ENCODE data around the gene S100A3.

The S100A3 gene

DNA sequence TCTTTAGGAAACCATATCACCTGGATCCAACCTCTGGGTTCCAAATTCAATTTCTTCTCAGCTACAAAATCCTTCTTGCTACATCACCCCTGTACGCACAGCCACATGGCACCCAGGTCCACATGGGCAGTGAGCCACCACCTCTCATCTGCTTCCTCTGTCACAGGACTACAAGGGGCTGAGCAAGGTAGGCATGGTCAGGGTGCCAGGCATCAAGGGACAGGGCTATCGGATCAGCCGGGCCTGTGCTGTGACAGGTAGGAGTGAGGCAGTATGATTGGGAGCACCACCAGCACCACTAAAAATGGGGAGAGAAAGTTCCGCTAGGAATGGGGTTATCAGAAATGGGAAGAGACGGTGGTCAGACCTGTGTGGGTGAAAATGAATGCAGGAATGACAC, 42.7 kb downstream of the S100A3 start:
- H3K9me2 ChIP-seq (replicated peaks; ENCODE audit: insufficient read depth, low read length): no peaks in the 10 kb centered on the region
- no peak overlapping the region for H3K4me2 ChIP-seq (ENCODE audit: low read depth, low read length, poor library complexity, severe bottlenecking)
- H3F3A ChIP-seq (ENCODE audit: insufficient read depth): no peaks in the 10 kb centered on the region
- no peak overlapping the region for H3K9ac ChIP-seq (ENCODE audit: low read length)
- no peak overlapping the region for H3K27ac ChIP-seq (ENCODE audit: low read depth, low read length)
- no peak for TF ChIP-seq EZH2phosphoT487 (conservative IDR thresholded peaks at IDR 0.05; ENCODE audit: low read length)
- TF ChIP-seq, protein P1, sequence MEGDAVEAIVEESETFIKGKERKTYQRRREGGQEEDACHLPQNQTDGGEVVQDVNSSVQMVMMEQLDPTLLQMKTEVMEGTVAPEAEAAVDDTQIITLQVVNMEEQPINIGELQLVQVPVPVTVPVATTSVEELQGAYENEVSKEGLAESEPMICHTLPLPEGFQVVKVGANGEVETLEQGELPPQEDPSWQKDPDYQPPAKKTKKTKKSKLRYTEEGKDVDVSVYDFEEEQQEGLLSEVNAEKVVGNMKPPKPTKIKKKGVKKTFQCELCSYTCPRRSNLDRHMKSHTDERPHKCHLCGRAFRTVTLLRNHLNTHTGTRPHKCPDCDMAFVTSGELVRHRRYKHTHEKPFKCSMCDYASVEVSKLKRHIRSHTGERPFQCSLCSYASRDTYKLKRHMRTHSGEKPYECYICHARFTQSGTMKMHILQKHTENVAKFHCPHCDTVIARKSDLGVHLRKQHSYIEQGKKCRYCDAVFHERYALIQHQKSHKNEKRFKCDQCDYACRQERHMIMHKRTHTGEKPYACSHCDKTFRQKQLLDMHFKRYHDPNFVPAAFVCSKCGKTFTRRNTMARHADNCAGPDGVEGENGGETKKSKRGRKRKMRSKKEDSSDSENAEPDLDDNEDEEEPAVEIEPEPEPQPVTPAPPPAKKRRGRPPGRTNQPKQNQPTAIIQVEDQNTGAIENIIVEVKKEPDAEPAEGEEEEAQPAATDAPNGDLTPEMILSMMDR (IDR thresholded peaks at IDR 0.05; ENCODE audit: insufficient read depth, low read length, poor library complexity, severe bottlenecking): no peak
- no peaks in the 10 kb centered on the region for H3K27me3 ChIP-seq (ENCODE audit: low read length)
- H3K36me3 ChIP-seq (ENCODE audit: low read length): no peaks in the 10 kb centered on the region
- no peaks in the 10 kb centered on the region for H3K79me2 ChIP-seq (ENCODE audit: insufficient read depth, low read length)
- no peak overlapping the region for H3K4me3 ChIP-seq (ENCODE audit: insufficient read depth, low read length, poor library complexity, severe bottlenecking)
- H4K20me1 ChIP-seq (ENCODE audit: low read depth, low read length): no peaks in the 10 kb centered on the region
- H3K9me3 ChIP-seq (ENCODE audit: insufficient read depth, low read length): no peaks in the 10 kb centered on the region
- no peak overlapping the region for H2AFZ ChIP-seq (ENCODE audit: low read depth, low read length, severe bottlenecking)

- Histone ChIP-seq H3K79me2 (ENCODE audit: insufficient read depth, low read length) (no peaks in the 10 kb centered on the region), H3K27ac (ENCODE audit: low read depth, low read length) (no peak overlapping the region), H3K9ac (ENCODE audit: low read length) (no peak overlapping the region), H3F3A (ENCODE audit: insufficient read depth) (no peaks in the 10 kb centered on the region), H2AFZ (ENCODE audit: low read depth, low read length, severe bottlenecking) (no peak overlapping the region), H4K20me1 (ENCODE audit: low read depth, low read length) (no peaks in the 10 kb centered on the region), H3K4me2 (ENCODE audit: low read depth, low read length, poor library complexity, severe bottlenecking) (no peak overlapping the region), H3K9me2 (replicated peaks; ENCODE audit: insufficient read depth, low read length) (no peaks in the 10 kb centered on the region), H3K4me3 (ENCODE audit: insufficient read depth, low read length, poor library complexity, severe bottlenecking) (no peak overlapping the region), H3K36me3 (ENCODE audit: low read length) (no peaks in the 10 kb centered on the region), H3K9me3 (ENCODE audit: insufficient read depth, low read length) (no peaks in the 10 kb centered on the region), H3K27me3 (ENCODE audit: low read length) (no peaks in the 10 kb centered on the region)
- TF ChIP-seq, protein P1 (IDR thresholded peaks at IDR 0.05; ENCODE audit: insufficient read depth, low read length, poor library complexity, severe bottlenecking): no peak
- no peak for TF ChIP-seq EZH2phosphoT487 (conservative IDR thresholded peaks at IDR 0.05; ENCODE audit: low read length)
Measured at GRCh38 chr1:153505576-153505975, 43.5 kb downstream of the S100A3 start.

- no peaks in the 10 kb centered on the region for H3K79me2 ChIP-seq (ENCODE audit: insufficient read depth, low read length)
- no peaks in the 10 kb centered on the region for H3K9me2 ChIP-seq (replicated peaks; ENCODE audit: insufficient read depth, low read length)
- no peak overlapping the region for H2AFZ ChIP-seq (ENCODE audit: low read depth, low read length, severe bottlenecking)
- H3K9ac ChIP-seq (ENCODE audit: low read length): no peak overlapping the region
- H3K36me3 ChIP-seq (ENCODE audit: low read length): no peaks in the 10 kb centered on the region
- H3K9me3 ChIP-seq (ENCODE audit: insufficient read depth, low read length): no peaks in the 10 kb centered on the region
- TF ChIP-seq, protein P1 (IDR thresholded peaks at IDR 0.05; ENCODE audit: insufficient read depth, low read length, poor library complexity, severe bottlenecking): no peak
- no peak for TF ChIP-seq EZH2phosphoT487 (conservative IDR thresholded peaks at IDR 0.05; ENCODE audit: low read length)
- H3F3A ChIP-seq (ENCODE audit: insufficient read depth): no peaks in the 10 kb centered on the region
- H3K4me2 ChIP-seq (ENCODE audit: low read depth, low read length, poor library complexity, severe bottlenecking): no peak overlapping the region
- H4K20me1 ChIP-seq (ENCODE audit: low read depth, low read length): no peaks in the 10 kb centered on the region
- H3K27ac ChIP-seq (ENCODE audit: low read depth, low read length): no peak overlapping the region
- H3K27me3 ChIP-seq (ENCODE audit: low read length): no peaks in the 10 kb centered on the region
- no peak overlapping the region for H3K4me3 ChIP-seq (ENCODE audit: insufficient read depth, low read length, poor library complexity, severe bottlenecking)
Measured at GRCh38 chr1:153503766-153504165, 45.3 kb downstream of the S100A3 start.

Measured in SU-DHL-6 (cell line).